MM.1S (cell line): ENCODE data around the gene FAM83E.

Source experiments
- EZH2 ChIP-seq: fragments of 300-600 bp; sonication (generic); optimal IDR thresholded peaks from 2 replicates; pipeline ENCODE3; 2017; ENCODE audit warnings: low read depth, mild to moderate bottlenecking, antibody characterized with exemption, low read length, mixed read lengths
- EZH2phosphoT487 ChIP-seq: fragments of 300-600 bp; sonication (generic); IDR thresholded peaks from 2 replicates; pipeline ENCODE4 v1.6.1; 2018; ENCODE audit warnings: antibody characterized with exemption, low read length
- TF ChIP-seq, protein P1 (sequence below): fragments of 300-600 bp; sonication (generic); IDR thresholded peaks from 2 replicates; pipeline ENCODE4 v1.5.1; 2016; ENCODE audit warnings: antibody characterized with exemption, low read length, mixed read lengths

DNA sequence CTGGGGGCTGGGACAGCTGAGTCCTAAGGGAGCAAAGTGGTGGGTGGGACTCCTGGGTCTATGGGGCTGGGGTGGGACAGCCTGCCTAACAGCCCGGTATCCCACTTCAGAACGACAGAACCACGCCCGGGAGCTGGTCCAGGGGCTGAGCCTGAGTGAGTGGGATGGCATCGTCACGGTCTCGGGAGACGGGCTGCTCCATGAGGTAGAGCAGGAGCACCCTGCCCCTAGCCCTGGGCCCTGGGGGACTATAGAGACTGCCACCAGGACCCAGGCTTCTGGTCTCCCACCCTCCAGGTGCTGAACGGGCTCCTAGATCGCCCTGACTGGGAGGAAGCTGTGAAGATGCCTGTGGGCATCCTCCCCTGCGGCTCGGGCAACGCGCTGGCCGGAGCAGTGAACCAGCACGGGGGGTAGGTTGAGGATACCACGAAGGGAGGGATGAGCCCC lies 13.0 kb upstream of the FAM83E start:
- TF ChIP-seq, protein P1, sequence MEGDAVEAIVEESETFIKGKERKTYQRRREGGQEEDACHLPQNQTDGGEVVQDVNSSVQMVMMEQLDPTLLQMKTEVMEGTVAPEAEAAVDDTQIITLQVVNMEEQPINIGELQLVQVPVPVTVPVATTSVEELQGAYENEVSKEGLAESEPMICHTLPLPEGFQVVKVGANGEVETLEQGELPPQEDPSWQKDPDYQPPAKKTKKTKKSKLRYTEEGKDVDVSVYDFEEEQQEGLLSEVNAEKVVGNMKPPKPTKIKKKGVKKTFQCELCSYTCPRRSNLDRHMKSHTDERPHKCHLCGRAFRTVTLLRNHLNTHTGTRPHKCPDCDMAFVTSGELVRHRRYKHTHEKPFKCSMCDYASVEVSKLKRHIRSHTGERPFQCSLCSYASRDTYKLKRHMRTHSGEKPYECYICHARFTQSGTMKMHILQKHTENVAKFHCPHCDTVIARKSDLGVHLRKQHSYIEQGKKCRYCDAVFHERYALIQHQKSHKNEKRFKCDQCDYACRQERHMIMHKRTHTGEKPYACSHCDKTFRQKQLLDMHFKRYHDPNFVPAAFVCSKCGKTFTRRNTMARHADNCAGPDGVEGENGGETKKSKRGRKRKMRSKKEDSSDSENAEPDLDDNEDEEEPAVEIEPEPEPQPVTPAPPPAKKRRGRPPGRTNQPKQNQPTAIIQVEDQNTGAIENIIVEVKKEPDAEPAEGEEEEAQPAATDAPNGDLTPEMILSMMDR: no peak
- TF ChIP-seq EZH2phosphoT487 (no peak), EZH2 (no peak)
